ENCODE results near the gene CD9. TPM values are rescaled to one million over a fixed set of nuclear protein-coding genes. Genes with fewer than 3 reads are reported as not detected.

The CD9 gene
- total and polyA plus RNA-seq, 2 of the 8 experiments (the other 6 are each of a cell fraction or from before 2014, with no cell fraction given) = 168 to 319 TPM

DNA sequence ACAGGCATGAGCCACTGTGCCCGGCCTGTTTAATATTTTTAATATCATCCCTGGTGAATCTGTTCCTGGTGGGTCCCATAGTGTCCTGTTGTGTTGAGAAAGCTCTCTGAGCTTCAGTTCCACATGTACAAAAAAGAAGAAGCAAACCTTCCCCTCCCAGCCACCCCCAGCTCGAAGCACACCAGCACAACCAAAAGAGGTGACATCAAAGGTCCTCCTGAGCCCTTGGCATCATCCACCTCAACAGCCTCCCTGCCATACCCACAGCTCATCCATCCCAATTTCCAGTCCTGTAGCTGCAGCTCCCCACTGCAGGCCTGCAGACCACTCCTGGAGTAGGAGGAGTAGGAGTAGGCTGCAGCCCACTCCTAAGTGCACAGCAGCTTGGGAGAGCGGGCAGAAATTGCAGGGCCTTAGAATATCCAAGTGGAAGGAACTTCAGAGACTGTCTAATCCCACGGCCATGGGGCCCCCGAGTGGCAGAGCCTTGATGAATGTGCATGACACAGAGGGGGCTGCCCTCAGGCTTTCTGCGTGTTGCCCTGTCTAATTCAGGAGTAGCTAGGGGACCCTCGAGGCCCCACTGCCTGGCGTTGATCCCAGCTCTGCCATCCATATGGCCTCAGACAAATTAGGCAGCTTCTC is 36.7 kb upstream of the CD9 start:
- Histone ChIP-seq H3K79me2 (ENCODE audit: control insufficient read depth in 1 of 2, insufficient read depth in 2 of 2, low read length in 2 of 2) (no peaks in the 10 kb centered on the region), H2BK15ac (ENCODE audit: low read length) (no peak overlapping the region), H3K9ac (replicated peaks in 1 of 4; ENCODE audit: extremely low read depth in 1 of 4, low read depth in 3 of 4, low read length in 3 of 4) (no peak overlapping the region), H3K36me3 (ENCODE audit: control insufficient read depth in 2 of 4, insufficient read depth in 4 of 4, low read length in 3 of 4) (no peaks in the 10 kb centered on the region), H3K4me3 (ENCODE audit: extremely low read depth in 1 of 4, insufficient read depth in 2 of 4, low read depth in 3 of 4, low read length in 4 of 4) (no peak overlapping the region), H3K23ac (ENCODE audit: insufficient read length) (no peak overlapping the region), H2BK12ac (ENCODE audit: low read depth, low read length) (no peak overlapping the region), H2AK5ac (ENCODE audit: low read depth, low read length) (no peak overlapping the region), H3K27ac (ENCODE audit: low read depth, low read length) (no peak overlapping the region), H3K27me3 (replicated peaks in 1 of 4; ENCODE audit: control insufficient read depth in 3 of 4, extremely low read depth in 1 of 4, insufficient read depth in 3 of 4, low read length in 3 of 4) (no peaks in the 10 kb centered on the region), H3K79me1 (ENCODE audit: low read depth, low read length) (no peaks in the 10 kb centered on the region), H2BK5ac (ENCODE audit: low read depth, low read length) (no peak overlapping the region), H3K18ac (ENCODE audit: extremely low read depth, low read length) (no peak overlapping the region), H3K23me2 (ENCODE audit: low read depth, low read length) (no peaks in the 10 kb centered on the region), H3K9me3 (ENCODE audit: insufficient read depth in 2 of 2, low read depth in 1 of 2, low read length in 1 of 2) (no peaks in the 10 kb centered on the region; a peak in 1 of 4 replicates), H2BK20ac (ENCODE audit: low read length) (no peak overlapping the region), H4K8ac (ENCODE audit: extremely low read depth, insufficient read depth, low read length) (no peak overlapping the region), H2BK120ac (replicated peaks; ENCODE audit: low read depth, low read length) (no peak overlapping the region), H4K91ac (replicated peaks; ENCODE audit: insufficient read length, low read length) (no peak overlapping the region), H3K4me2 (ENCODE audit: insufficient read depth in 1 of 2, low read depth in 2 of 2, low read length in 2 of 2) (no peak overlapping the region), H4K5ac (ENCODE audit: insufficient read length, low read depth, low read length) (no peak overlapping the region), H3K56ac (replicated peaks; ENCODE audit: insufficient read length, low read depth, low read length) (no peak overlapping the region), H3K4me1 (replicated peaks in 1 of 4; ENCODE audit: control insufficient read depth in 3 of 4, insufficient read depth in 4 of 4, low read length in 3 of 4) (no peaks in the 10 kb centered on the region), H2AFZ (ENCODE audit: low read length) (no peak overlapping the region), H3K4ac (replicated peaks; ENCODE audit: insufficient read length, low read depth, low read length) (no peak overlapping the region), H4K20me1 (replicated peaks in 1 of 2; ENCODE audit: control insufficient read depth in 1 of 2, insufficient read depth in 2 of 2, low read length in 2 of 2) (no peaks in the 10 kb centered on the region), H3K14ac (ENCODE audit: insufficient read length) (no peak overlapping the region)
- DNase-seq (ENCODE audit: low read depth in 1 of 2, low spot score in 2 of 2) (no peak), FAIRE-seq (no peak)
- POLR2A ChIA-PET (ENCODE audit: partially characterized antibody) = interaction anchor here (0.7 kb wide), 1 partner anchor 1864 kb away, joined by 3 read pairs; no protein-coding TSS in a partner anchor
- CTCF ChIA-PET (ENCODE audit: partially characterized antibody) = interaction anchor here (0.8 to 1.4 kb wide), 6 partner anchors 24 to 121 kb away, joined by 3 read pairs; no protein-coding TSS in a partner anchor
- 94% methylated on average over 8 of the region's 8 CpGs; no CpG with 5 or more reads in 1 of the 2 experiments for WGBS, 2 experiments (ENCODE audit: extremely low coverage in 1 of 2, insufficient coverage in 1 of 2, insufficient read length in 1 of 2, insufficient replicate concordance in 2 of 2, low coverage in 1 of 2, low lambda C conversion rate in 2 of 2, missing lambda C conversion rate in 1 of 2)
- no peak for TF ChIP-seq EZH2 (IDR thresholded peaks at IDR 0.05; ENCODE audit: low read depth, low read length, severe bottlenecking)
- no peak for TF ChIP-seq TAF7 (optimal IDR thresholded peaks at IDR 0.05; ENCODE audit: borderline replicate concordance, low read depth, low read length)
- TF ChIP-seq, protein P1, sequence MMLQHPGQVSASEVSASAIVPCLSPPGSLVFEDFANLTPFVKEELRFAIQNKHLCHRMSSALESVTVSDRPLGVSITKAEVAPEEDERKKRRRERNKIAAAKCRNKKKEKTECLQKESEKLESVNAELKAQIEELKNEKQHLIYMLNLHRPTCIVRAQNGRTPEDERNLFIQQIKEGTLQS (IDR thresholded peaks at IDR 0.05; ENCODE audit: insufficient read depth, low read depth, low read length) = no peak
- no peak for TF ChIP-seq E2F6 (IDR thresholded peaks at IDR 0.05)
- TF ChIP-seq RBBP5 (IDR thresholded peaks at IDR 0.05; ENCODE audit: borderline replicate concordance, low read depth, low read length) = no peak
- no peak for TF ChIP-seq JUN (IDR thresholded peaks at IDR 0.05; ENCODE audit: low read depth, low read length)
- no peak for TF ChIP-seq POU5F1 (IDR thresholded peaks at IDR 0.05; ENCODE audit: low read depth, low read length)
- TF ChIP-seq EGR1 (IDR thresholded peaks at IDR 0.05; ENCODE audit: borderline replicate concordance, low read depth, low read length) = no peak
- TF ChIP-seq SRF (IDR thresholded peaks at IDR 0.05; ENCODE audit: low read depth, low read length) = no peak
- no peak for TF ChIP-seq RAD21 (IDR thresholded peaks at IDR 0.05 in 1 of 2, conservative IDR thresholded peaks at IDR 0.05 in 1 of 2; ENCODE audit: low read depth in 2 of 2, low read length in 2 of 2)

Measured in H1 (cell line).